ENCODE results near the gene CRYBG3.

DNA sequence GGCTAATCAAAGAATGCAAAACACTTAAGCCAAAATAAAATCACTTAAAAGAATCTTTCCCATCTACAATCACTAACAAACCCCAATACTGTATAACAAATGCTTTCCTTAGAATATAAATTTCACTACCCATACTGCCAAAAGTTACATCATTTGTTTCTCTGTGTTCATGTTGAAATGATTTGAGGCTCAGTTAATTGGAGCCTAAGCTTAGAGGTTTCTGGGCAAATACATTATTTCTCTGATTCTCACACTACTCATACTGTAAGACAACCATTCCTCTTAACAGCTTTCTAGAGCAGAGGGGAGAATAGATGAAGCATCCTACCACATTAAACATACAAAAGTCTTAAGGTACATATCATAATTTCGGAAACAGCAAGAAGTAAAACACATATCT lies 148.3 kb downstream of the CRYBG3 start:
- TF ChIP-seq POLR2A (IDR thresholded peaks at IDR 0.05) (no peak), CTCF (IDR thresholded peaks at IDR 0.05) (no peak), POLR2AphosphoS5 (IDR thresholded peaks at IDR 0.05; ENCODE audit: insufficient read depth in 1 of 2, low read depth in 1 of 2) (no peak)

Data from vagina (tissue), 2 donors.